Inferior parietal cortex (tissue), 1 donor: ENCODE data around the gene GABRB1.

Experiments used
- DNase-seq: peaks from one replicate; pipeline ENCODE4 v3.0.0-alpha.2; 2016; ENCODE audit errors: extremely low spot score

The GABRB1 gene

GRCh38 chr4:47118192-47118929 is 87.0 kb downstream of the GABRB1 start:
- no peak for DNase-seq

DNA sequence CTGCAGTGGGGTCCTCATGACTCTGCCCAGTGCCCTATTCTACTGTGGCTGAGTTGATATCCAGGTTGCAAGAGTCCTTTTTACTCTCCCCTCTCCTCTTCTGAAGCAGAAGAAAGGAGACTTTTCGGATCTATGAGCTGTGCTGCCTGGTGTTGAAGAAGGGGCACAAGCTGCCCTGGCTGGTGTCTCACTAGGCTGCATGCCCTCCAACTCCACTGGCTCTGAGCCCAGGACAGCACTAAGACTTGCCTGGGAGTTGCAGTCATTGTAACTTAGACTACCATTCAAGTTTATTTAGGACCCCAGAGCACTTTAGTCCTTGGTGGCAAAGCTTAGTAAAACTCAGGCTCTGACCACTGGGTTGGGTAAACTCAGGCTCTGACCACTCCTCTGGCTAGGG is 89.4 kb downstream of the GABRB1 start:
- no peak for DNase-seq

GRCh38 chr4:47122592-47123291 is 91.4 kb downstream of the GABRB1 start:
- peak; percentile 93 for DNase-seq

GRCh38 chr4:47128991-47129390 is 97.6 kb downstream of the GABRB1 start:
- DNase-seq: no peak

DNA sequence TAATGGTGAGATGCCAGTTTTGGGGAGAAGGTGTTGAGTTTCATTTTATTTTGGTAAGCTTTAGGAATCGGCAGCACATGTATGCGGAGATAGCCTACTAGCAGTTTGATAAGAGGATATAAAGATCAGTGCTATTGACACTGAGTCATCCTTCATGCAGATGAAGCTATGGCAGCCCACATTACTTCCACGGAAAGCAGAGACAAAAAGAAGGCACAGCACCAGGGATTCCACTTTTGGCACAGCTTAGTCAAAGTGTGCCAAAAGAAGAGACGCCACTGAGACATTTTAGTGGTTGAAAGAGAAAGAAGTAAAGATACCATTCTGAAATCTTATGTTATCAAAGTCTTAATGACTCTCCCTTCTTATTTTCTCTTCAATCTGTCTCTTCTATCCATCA is 103.8 kb downstream of the GABRB1 start:
- DNase-seq: peak; percentile 40

GRCh38 chr4:47143261-47143660 is 111.9 kb downstream of the GABRB1 start:
- no peak for DNase-seq

- peak; percentile 73 for DNase-seq
Observed at GRCh38 chr4:47145630-47146029, 114.3 kb downstream of the GABRB1 start.

DNA sequence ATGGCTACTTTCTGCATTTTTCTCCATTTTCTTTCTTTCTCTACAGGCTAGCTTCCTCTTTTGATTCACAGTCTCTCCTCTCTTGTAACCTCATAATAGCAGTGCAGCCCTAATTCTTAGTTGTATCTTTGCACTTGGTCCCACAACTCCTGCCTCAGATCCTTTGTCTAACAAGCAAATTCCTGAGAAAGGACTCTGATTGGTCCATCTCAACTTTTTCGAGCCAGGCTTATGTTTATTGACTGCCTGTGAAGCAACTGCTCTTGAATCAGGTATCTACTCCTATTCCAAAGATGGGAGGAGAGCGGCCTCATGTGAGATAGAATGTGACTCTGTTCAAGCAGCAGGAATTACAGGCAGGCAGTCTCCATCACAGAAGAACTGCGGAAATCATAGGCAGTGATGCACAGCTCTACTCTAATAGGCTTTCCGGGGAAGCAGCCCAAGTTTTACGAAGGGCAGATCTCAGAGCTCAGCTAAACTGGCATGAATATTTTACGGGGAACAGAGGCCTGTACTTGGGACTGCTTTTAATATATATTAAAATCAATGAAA is 123.5 kb downstream of the GABRB1 start:
- DNase-seq: peak; percentile 25

GRCh38 chr4:47155919-47156318 is 124.6 kb downstream of the GABRB1 start:
- no peak for DNase-seq

- DNase-seq: no peak
Observed at GRCh38 chr4:47160095-47160494, 128.7 kb downstream of the GABRB1 start.

- no peak for DNase-seq
Observed at GRCh38 chr4:47167081-47168035, 136.0 kb downstream of the GABRB1 start.

DNA sequence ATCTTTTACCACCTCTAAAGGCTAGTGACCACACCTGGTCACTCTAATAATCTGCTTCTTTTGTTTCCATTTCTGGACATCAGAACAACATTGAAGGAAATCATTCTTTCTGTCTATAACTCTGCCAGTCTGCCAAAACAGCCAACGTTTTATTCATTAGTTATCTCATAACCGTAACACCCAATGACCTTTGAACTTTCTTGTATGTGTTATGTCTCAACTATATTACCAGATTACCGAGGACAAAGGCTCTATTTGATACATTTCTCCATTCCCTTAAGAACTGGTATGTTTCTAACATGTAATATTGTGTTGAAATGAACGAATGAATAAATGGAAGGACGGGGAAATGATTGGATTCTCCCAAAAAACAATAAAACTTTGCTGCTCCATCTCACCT is 152.7 kb downstream of the GABRB1 start:
- no peak for DNase-seq

- DNase-seq: no peak
Observed at GRCh38 chr4:47185761-47186160, 154.4 kb downstream of the GABRB1 start.

- DNase-seq: no peak
Observed at GRCh38 chr4:47187608-47188007, 156.2 kb downstream of the GABRB1 start.

DNA sequence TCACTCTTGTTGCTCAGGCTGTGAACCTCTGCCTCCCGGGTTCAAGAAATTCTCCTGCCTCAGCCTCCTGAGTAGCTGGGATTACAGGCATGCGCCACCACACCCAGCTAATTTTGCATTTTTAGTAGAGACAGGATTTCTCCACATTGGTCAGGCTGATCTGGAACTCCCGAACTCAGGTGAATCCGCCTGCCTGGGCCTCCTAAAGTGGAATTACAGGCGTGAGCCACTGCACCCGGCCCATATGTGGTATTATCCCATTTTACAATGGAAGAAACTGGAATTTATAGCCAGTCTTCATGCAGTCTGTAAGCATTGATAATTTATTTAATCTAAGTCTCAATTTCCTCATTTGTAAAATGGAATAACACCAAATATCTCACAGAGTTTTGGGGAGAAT is 161.8 kb downstream of the GABRB1 start:
- DNase-seq: no peak

DNA sequence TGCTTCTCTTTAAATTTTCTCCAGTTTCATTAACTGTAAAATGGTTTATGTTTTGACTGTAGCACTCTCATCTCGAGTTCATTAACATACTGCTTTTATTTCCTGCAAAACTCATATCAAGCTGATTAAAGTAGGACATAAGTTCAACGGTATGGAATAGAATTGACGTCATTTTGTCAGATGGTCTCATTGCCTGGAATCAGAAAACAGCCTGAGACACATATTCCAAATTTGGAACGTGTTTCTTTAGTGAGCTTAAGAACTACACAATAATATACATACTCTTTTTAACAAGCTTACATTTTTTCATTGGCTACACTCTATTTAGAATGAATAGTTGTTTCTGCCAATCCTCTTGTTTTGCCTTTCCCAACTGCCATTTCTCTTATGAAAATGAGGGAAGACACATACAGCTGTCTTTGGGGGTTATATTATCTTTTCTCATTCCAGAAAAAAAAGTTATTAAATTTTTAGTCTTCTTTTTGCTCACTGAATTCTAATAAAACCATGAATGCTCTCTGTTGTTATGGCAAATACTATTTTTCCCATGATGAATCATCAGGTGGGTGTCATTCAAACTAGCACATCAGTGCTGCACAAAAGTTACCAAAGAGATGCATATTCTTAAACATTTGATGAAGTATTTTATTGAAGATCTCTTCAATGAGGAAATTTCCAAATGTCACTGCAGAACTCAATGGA is 162.8 kb downstream of the GABRB1 start:
- no peak for DNase-seq

GRCh38 chr4:47195706-47196105 is 164.3 kb downstream of the GABRB1 start:
- no peak for DNase-seq

GRCh38 chr4:47198791-47199190 is 167.4 kb downstream of the GABRB1 start:
- DNase-seq: no peak

DNA sequence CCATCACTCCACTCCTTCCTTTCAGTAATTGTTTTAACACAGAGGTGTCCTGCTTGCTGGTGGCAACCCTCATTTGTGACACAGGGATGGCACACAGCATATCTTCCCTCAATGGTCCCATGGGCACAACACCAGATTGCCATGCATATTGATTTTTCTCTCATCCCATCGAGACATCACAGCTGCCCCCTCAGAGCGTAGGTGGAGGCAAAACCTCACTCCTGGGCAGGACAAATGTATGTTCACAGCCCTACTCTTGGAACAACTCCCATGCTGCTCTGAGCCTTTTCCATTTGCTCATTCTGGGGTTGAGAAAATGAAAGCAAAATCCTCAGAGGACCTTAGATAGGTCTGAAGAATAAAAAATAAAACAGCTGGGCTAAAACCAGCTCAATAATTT is 172.2 kb downstream of the GABRB1 start:
- DNase-seq: peak; percentile 29

DNA sequence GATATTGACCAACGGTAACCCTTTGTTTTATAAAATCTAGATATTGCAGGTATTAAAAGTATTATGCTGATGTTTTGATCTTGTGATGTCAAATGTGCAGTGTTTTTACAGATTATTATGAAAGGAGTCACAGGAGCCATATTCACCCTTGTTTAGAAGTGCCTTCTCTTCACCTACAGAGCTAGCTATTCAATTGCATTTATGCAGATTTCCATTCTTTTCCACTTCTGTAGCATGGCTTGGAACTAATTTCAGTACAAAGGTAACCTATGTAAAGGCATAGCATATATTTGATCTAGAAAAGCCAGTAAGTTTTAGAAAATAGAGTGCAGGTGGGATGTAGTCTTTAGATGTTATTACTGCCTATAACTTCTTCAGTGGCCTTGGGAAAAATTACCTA is 176.2 kb downstream of the GABRB1 start:
- DNase-seq: no peak

DNA sequence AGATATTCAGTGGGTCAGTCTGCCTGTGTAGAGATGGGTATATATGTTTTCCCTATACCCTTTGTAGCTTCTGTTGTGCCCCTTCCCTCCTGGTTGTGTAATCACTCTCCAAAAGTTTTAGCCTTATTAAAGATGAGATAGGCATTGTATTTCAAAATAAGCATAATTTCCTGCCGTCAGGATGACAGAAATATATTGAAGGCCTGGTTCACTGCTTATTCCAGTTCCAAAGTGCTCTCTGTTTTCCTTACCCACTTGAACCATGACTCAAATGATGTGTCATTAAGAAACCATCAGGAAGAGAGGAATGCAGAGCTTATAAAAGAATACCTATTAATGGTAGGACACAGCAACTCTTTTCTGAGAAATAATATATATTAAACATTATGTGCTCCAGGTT is 178.5 kb downstream of the GABRB1 start:
- no peak for DNase-seq
